ENCODE measurements around the gene MYO9A. TPM values are rescaled to one million over a fixed set of nuclear protein-coding genes. Genes with fewer than 3 reads are reported as not detected.

Gene MYO9A
- total RNA-seq, 1 experiment from 2014 or later, result 21.4 TPM

GRCh38 chr15:72146221-72146620 lies 28.3 kb upstream of the MYO9A start:
- no peak for TF ChIP-seq CTCF (conservative IDR thresholded peaks at IDR 0.05)
- Histone ChIP-seq H4K5ac (ENCODE audit: insufficient read length, low read depth, low read length) (no peak overlapping the region), H3K56ac (ENCODE audit: insufficient read length, low read depth, low read length) (no peak overlapping the region), H2BK5ac (ENCODE audit: insufficient read length, low read length) (no peak overlapping the region), H3K18ac (ENCODE audit: insufficient read length, low read depth, low read length) (no peak overlapping the region), H4K20me1 (ENCODE audit: control insufficient read depth, insufficient read depth, insufficient read length) (no peaks in the 10 kb centered on the region), H4K8ac (replicated peaks; ENCODE audit: insufficient read length, low read depth, low read length) (no peak overlapping the region), H3T11ph (ENCODE audit: low read length) (no peak overlapping the region), H3K4me1 (ENCODE audit: insufficient read depth, low read length) (no peaks in the 10 kb centered on the region), H3K23ac (ENCODE audit: insufficient read length, low read depth, low read length) (no peak overlapping the region), H3K79me2 (ENCODE audit: insufficient read depth, low read length) (no peaks in the 10 kb centered on the region), H3K79me1 (ENCODE audit: insufficient read depth, low read depth, low read length, poor library complexity, severe bottlenecking) (no peaks in the 10 kb centered on the region), H3K4ac (ENCODE audit: low read depth, low read length) (no peak overlapping the region), H3K9me3 (ENCODE audit: control insufficient read depth, low read depth, low read length) (no peaks in the 10 kb centered on the region), H3K14ac (ENCODE audit: insufficient read depth, low read length) (no peak overlapping the region), H2AK5ac (ENCODE audit: insufficient read length, low read length) (no peak overlapping the region), H3K9ac (ENCODE audit: extremely low read depth, insufficient read length, low read length) (no peak overlapping the region), H2BK20ac (ENCODE audit: low read depth, low read length, poor library complexity, severe bottlenecking) (no peak overlapping the region), H4K91ac (ENCODE audit: insufficient read length, low read depth, low read length) (no peak overlapping the region), H3K27ac (ENCODE audit: insufficient read length, low read depth, low read length) (no peak overlapping the region), H2BK15ac (ENCODE audit: low read depth, low read length) (no peak overlapping the region), H2BK12ac (ENCODE audit: insufficient read length, low read depth, low read length) (no peak overlapping the region), H3K27me3 (ENCODE audit: insufficient read depth, low read length) (no peaks in the 10 kb centered on the region), H2BK120ac (ENCODE audit: low read depth, low read length, poor library complexity, severe bottlenecking) (no peak overlapping the region), H3K4me2 (ENCODE audit: insufficient read depth, insufficient read length, low read length) (no peak overlapping the region), H2AFZ (ENCODE audit: low read length) (no peak overlapping the region), H3K23me2 (ENCODE audit: insufficient read length, low read depth, low read length, poor library complexity, severe bottlenecking) (no peaks in the 10 kb centered on the region)
- no CpG with 5 or more reads among the region's 3 CpGs for WGBS (ENCODE audit: extremely low coverage, insufficient read length, low lambda C conversion rate)
- 0 out of 2 replicates have a peak, but pooled peaks cover 3% of the 10 kb centered on the region for H3K27me3 Mint-ChIP-seq (ENCODE audit: low read depth)
- DNase-seq, result no peak
- H3K36me3 Mint-ChIP-seq (ENCODE audit: insufficient read depth in 1 of 3, low read depth in 3 of 3), result no peaks in the 10 kb centered on the region
- H3K9me3 Mint-ChIP-seq, result no peaks in the 10 kb centered on the region
- no peak overlapping the region for H3K4me3 Mint-ChIP-seq
- no peaks in the 10 kb centered on the region for H3K4me1 Mint-ChIP-seq
- H3K27ac Mint-ChIP-seq, result no peak overlapping the region; a peak in 2 of 7 replicates
